ENCODE measurements around the gene KCNJ13.
A peak's percentile ranks its signal among the peaks of the same experiment; 100 is the strongest.
"Not testable (repeated sequence)": the region's sequence is repeated elsewhere in the genome, so short reads cannot be mapped to it uniquely, and the experiment has no call there.

KCNJ13 gene

DNA sequence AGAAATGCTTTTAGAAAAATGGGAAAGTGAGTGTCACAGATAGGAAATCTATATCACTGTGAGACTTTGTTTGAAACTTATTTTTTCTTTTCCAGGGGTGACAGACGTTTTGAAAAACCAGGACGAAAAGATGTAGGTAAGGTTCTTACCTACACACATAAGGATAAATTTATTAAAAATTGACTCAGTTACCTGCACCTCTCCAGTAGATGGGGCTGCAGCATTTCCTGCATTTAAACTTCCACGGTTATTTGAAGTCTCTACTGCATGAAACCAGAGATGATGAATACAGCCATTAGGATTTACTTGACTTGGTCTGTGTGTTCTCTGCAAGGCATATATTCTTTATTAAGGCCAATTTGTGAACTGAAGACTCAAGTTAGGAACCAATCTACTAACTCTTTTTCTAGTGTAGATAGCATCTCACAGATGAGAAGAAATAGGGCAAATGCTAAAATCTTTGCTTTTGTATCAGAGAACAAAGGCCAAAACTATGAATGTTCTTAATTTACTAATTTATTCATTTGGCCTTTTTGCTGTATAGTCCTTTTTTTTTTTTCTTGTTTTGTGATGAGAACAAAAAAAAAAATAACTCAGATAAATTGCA, 15.0 kb downstream of the KCNJ13 start:
- no peak for DNase-seq

- no peak for DNase-seq
Observed at GRCh38 chr2:232757905-232758304, 18.5 kb downstream of the KCNJ13 start.

GRCh38 chr2:232750135-232750671, 26.2 kb downstream of the KCNJ13 start:
- no peak for DNase-seq

GRCh38 chr2:232749331-232749730, 27.0 kb downstream of the KCNJ13 start:
- no peak for DNase-seq

DNA sequence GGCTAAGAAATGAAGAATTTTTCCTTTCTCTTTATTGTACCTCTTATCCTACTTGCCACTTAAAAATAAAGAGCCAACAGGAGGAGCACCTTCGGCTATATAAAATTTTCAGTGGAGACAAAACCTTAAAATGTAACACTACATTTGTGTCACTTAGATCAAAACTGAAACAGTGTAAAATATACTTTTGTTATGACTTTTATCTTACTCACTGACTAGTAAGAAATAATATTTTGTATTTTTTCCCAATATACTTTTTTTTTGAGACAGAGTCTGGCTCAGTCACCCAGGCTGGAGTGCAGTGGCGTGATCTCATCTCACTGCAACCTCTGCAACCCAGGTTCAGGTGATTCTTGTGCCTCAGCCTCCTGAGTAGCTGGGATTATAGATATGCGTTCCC, 28.3 kb downstream of the KCNJ13 start:
- DNase-seq = no peak

GRCh38 chr2:232744963-232745362, 31.4 kb downstream of the KCNJ13 start:
- no peak for DNase-seq

DNA sequence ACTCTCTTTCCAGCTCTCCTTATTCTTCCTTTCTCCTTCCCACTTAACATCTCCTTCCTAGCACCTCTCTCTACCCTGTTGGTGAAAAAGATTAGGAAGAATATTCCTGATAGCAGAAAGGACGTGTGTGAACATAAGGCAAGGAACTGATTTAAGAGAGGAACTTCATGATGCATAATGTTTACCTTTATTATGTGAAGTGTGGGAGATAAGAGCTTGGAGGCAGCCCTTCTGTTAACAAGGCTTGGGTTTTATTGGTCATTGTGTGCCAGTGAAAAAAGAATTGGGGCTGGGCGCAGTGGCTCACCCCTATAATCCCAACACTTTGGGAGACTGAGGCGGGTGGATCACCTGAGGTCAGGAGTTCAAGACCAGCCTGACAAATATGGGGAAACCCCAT, 34.4 kb downstream of the KCNJ13 start:
- no peak for DNase-seq

DNA sequence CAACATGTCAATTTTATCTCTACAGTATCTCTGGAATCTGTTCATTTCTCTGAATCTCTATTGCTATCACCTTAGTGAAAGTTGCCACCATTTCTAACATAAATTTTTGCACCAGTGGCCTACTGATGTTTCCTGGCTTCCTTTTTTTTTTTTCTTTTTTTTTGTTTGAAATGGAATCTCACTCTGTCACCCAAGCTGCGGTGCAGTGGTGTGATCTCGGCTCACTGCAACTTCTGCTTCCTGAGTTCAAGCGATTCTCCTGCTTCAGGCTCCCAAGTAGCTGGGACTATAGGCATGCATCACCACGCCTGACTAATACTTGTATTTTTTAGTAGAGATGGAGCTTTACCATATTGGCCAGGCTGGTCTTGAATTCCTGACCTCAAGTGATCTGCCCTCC, 35.1 kb downstream of the KCNJ13 start:
- no peak for DNase-seq

DNA sequence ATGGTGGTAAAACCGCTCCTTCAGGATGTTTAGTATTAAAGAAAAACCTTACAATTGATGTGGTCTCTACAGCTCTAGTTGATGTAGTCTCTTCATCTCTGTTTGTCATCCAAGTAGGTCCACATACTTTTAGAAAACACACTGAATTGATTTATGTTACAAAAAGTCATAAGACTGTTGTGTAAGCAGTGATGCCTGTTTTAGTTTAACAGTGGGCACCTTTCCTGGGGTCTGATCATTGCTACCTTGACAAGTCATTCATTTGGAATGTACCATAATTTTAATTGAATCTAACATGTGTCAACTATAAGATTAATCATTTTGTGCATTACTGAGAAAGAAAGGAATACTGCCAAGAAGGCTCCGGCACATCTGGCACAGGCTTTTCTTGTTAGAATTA, 44.9 kb downstream of the KCNJ13 start:
- DNase-seq = no peak

DNA sequence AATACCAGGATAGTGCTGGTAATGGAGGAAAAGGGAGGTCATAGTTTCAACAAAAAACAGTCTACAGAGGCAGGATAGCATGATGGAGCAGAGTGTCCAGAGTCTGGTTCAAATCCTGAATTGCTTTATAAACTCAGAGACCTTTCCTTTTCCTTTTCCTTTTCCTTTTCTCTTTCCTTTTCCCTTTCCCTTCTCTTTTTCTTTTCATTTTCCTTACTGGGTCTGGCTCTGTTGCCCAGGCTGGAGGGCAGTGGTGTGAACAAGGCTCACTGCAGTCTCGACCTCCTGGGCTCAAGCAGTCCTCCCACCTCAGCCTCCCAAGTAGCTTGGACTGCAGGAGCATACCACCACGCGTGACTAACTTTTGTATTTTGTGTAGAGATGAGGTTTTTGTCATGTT, 47.6 kb downstream of the KCNJ13 start:
- DNase-seq = no peak

- DNase-seq = no peak
Observed at GRCh38 chr2:232723027-232723426, 53.3 kb downstream of the KCNJ13 start.

DNA sequence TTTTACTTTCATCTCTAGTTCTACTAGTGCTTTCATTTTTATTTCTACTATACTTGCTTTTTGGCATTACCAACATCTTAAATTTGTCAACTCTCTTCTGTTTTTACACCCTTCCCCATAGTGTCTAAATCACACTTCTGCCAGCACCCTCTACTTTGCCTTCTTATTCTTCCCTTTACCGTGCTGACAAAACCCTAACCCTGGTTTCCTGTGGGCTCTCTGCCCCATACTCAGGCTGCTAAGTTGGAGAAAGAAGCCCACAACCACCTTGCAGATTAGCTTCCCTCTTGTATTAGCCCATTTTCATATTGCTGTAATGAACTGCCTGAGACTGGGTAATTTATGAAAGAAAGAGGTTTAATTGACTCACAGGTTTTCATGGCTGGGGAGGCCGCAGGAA, 54.5 kb downstream of the KCNJ13 start:
- DNase-seq = peak; percentile 15

GRCh38 chr2:232721261-232721660, 55.1 kb downstream of the KCNJ13 start:
- no peak for DNase-seq

- not testable (repeated sequence) for DNase-seq
Observed at GRCh38 chr2:232720056-232720455, 56.3 kb downstream of the KCNJ13 start.
